Neutrophil (primary cell): ENCODE results near the gene CP.

Experiments
- H3K27ac ChIP-seq: fragments of 200-600 bp; sonication (generic); 2 replicates; pipeline ENCODE4 v1.5.1; 2016; ENCODE audit warnings: mild to moderate bottlenecking, moderate library complexity
- H3K27me3 ChIP-seq: fragments of 200-600 bp; sonication (generic); 2 replicates; pipeline ENCODE4 v1.6.0; 2016; ENCODE audit warnings: mild to moderate bottlenecking
- H3K36me3 ChIP-seq: fragments of 200-600 bp; sonication (generic); 2 replicates; pipeline ENCODE4 v1.5.1; 2017
- H3K4me1 ChIP-seq, 2 experiments: fragments of 200-600 bp in 1 of 2; sonication (generic) in 1 of 2; 1 replicate in 1 of 2; 2 replicates in 1 of 2; pipeline versions ENCODE4 v1.5.1 to v1.6.1; 2013 to 2016; ENCODE audit warnings: low read depth in 1 of 2, low read length in 1 of 2, mild to moderate bottlenecking in 1 of 2, moderate library complexity in 1 of 2; ENCODE audit not compliant: control insufficient read depth in 1 of 2, insufficient read depth in 1 of 2
- H3K4me3 ChIP-seq, 2 experiments: fragments of 200-600 bp in 1 of 2; sonication (generic) in 1 of 2; 1 replicate in 1 of 2; 2 replicates in 1 of 2; pipeline ENCODE4 v1.5.1; 2013 to 2016; ENCODE audit warnings: low read depth in 1 of 2, low read length in 1 of 2, mild to moderate bottlenecking in 1 of 2, moderate library complexity in 1 of 2
- H3K9me3 ChIP-seq: fragments of 200-600 bp; sonication (generic); 2 replicates; pipeline ENCODE4 v1.5.1; 2016
- TF ChIP-seq, protein P1 (sequence below): fragments of 200-600 bp; sonication (generic); IDR thresholded peaks from 2 replicates; pipeline ENCODE4 v1.5.1; 2016; ENCODE audit warnings: antibody characterized with exemption

Gene CP

GRCh38 chr3:149181182-149181581, 40.4 kb downstream of the CP start:
- Histone ChIP-seq H3K4me3 (no peak overlapping the region), H3K27ac (no peak overlapping the region), H3K36me3 (peaks cover 45% of the 10 kb centered on the region), H3K4me1 (no peaks in the 10 kb centered on the region), H3K27me3 (no peaks in the 10 kb centered on the region), H3K9me3 (no peaks in the 10 kb centered on the region)
- TF ChIP-seq, protein P1, sequence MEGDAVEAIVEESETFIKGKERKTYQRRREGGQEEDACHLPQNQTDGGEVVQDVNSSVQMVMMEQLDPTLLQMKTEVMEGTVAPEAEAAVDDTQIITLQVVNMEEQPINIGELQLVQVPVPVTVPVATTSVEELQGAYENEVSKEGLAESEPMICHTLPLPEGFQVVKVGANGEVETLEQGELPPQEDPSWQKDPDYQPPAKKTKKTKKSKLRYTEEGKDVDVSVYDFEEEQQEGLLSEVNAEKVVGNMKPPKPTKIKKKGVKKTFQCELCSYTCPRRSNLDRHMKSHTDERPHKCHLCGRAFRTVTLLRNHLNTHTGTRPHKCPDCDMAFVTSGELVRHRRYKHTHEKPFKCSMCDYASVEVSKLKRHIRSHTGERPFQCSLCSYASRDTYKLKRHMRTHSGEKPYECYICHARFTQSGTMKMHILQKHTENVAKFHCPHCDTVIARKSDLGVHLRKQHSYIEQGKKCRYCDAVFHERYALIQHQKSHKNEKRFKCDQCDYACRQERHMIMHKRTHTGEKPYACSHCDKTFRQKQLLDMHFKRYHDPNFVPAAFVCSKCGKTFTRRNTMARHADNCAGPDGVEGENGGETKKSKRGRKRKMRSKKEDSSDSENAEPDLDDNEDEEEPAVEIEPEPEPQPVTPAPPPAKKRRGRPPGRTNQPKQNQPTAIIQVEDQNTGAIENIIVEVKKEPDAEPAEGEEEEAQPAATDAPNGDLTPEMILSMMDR: no peak

GRCh38 chr3:149180057-149180573, 41.5 kb downstream of the CP start:
- TF ChIP-seq, protein P1: no peak
- no peaks in the 10 kb centered on the region for H3K9me3 ChIP-seq
- peaks cover 53% of the 10 kb centered on the region for H3K36me3 ChIP-seq
- H3K4me1 ChIP-seq: no peaks in the 10 kb centered on the region
- no peaks in the 10 kb centered on the region for H3K27me3 ChIP-seq
- H3K4me3 ChIP-seq: no peak overlapping the region
- H3K27ac ChIP-seq: no peak overlapping the region

GRCh38 chr3:149179220-149179619, 42.4 kb downstream of the CP start:
- no peak overlapping the region for H3K27ac ChIP-seq
- H3K27me3 ChIP-seq: no peaks in the 10 kb centered on the region
- no peak overlapping the region for H3K4me3 ChIP-seq
- H3K9me3 ChIP-seq: no peaks in the 10 kb centered on the region
- H3K4me1 ChIP-seq: no peaks in the 10 kb centered on the region
- TF ChIP-seq, protein P1: no peak
- H3K36me3 ChIP-seq: peaks cover 55% of the 10 kb centered on the region

DNA sequence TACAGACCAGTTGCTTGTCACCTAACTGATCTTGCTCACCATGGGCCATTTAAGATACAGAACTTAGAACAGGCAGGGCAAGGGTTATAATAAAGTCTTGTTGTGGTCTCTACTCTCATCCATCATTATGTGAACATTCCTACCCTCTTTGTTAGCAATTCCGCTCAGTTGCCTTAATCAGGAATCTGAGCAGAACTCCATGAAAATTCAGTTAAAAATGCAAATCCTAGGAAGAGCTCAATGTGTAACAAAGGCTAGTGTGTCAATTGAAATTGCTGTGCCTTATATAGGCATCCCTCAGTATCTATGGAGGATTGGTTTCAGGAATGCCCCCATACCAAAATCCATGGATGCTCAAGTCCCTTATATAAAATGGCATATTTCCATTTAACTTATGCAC, 44.5 kb downstream of the CP start:
- no peaks in the 10 kb centered on the region for H3K9me3 ChIP-seq
- TF ChIP-seq, protein P1: no peak
- no peaks in the 10 kb centered on the region for H3K27me3 ChIP-seq
- H3K4me3 ChIP-seq: no peak overlapping the region
- peaks cover 76% of the 10 kb centered on the region for H3K36me3 ChIP-seq
- H3K4me1 ChIP-seq: no peaks in the 10 kb centered on the region
- no peak overlapping the region for H3K27ac ChIP-seq

DNA sequence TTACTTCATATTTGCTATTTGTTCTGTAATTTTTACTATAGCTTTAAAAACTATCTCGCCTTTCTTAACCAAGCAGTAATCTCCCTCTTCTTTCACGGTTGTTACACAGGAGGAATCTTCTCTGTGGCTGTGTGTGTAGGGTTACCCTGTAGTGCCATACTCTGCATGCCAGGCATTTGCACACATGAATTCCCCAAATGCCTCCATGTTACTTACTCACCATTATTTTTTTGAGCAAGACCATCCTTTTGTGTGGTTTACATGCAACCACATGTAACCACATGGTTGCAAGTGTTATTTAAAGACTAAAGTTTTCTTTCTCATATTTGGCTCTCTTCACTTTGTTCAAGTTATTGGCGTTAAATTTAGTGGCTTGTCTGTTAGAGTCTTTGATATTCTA, 46.7 kb downstream of the CP start:
- H3K9me3 ChIP-seq: no peaks in the 10 kb centered on the region
- H3K4me3 ChIP-seq: no peak overlapping the region
- H3K36me3 ChIP-seq: peaks cover 83% of the 10 kb centered on the region
- H3K27me3 ChIP-seq: no peaks in the 10 kb centered on the region
- TF ChIP-seq, protein P1: no peak
- H3K27ac ChIP-seq: no peak overlapping the region
- no peaks in the 10 kb centered on the region for H3K4me1 ChIP-seq

- no peaks in the 10 kb centered on the region for H3K4me1 ChIP-seq
- H3K4me3 ChIP-seq: no peak overlapping the region
- H3K36me3 ChIP-seq: peaks cover 88% of the 10 kb centered on the region
- H3K9me3 ChIP-seq: no peaks in the 10 kb centered on the region
- no peak overlapping the region for H3K27ac ChIP-seq
- TF ChIP-seq, protein P1: no peak
- no peaks in the 10 kb centered on the region for H3K27me3 ChIP-seq
Observed at GRCh38 chr3:149170672-149171071, 51.0 kb downstream of the CP start.
